ENCODE data around the gene FGD3.

- TF ChIP-seq, protein P1, sequence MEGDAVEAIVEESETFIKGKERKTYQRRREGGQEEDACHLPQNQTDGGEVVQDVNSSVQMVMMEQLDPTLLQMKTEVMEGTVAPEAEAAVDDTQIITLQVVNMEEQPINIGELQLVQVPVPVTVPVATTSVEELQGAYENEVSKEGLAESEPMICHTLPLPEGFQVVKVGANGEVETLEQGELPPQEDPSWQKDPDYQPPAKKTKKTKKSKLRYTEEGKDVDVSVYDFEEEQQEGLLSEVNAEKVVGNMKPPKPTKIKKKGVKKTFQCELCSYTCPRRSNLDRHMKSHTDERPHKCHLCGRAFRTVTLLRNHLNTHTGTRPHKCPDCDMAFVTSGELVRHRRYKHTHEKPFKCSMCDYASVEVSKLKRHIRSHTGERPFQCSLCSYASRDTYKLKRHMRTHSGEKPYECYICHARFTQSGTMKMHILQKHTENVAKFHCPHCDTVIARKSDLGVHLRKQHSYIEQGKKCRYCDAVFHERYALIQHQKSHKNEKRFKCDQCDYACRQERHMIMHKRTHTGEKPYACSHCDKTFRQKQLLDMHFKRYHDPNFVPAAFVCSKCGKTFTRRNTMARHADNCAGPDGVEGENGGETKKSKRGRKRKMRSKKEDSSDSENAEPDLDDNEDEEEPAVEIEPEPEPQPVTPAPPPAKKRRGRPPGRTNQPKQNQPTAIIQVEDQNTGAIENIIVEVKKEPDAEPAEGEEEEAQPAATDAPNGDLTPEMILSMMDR (IDR thresholded peaks at IDR 0.05; ENCODE audit: poor library complexity): no peak
- no peak for TF ChIP-seq EZH2 (IDR thresholded peaks at IDR 0.05; ENCODE audit: borderline replicate concordance)
- TF ChIP-seq EZH2phosphoT487 (IDR thresholded peaks at IDR 0.05; ENCODE audit: low read depth, severe bottlenecking, unreplicated experiment): no peak
Measured at GRCh38 chr9:92948038-92948534, 763 bp downstream of the FGD3 start.
